K562 (cell line): Measurements from ENCODE around the gene DCUN1D3. TPM values are rescaled to one million over a fixed set of nuclear protein-coding genes. Genes with fewer than 3 reads are reported as not detected.

Experiments
- ATAC-seq: fragments of 200-7000 bp; cut with Tn5 transposase; 3 replicates; pipeline ENCODE4 v1.9.1; 2020; ENCODE audit warnings: moderate library complexity
- BruUV-seq: library from RNA; stranded (reverse); fragments of 400-500 nt; replicated peaks from 2 replicates; lab custom pipeline; 2021; lab: Mats Ljungman, UMichigan
- CTCF ChIA-PET: fragments of 300-600 bp; formaldehyde crosslinking; extraction: SDS; loops from one replicate; lab custom pipeline; 2021; ENCODE audit warnings: low intra/inter-chr PET ratio; lab: Yijun Ruan, JAX
- POLR2A ChIA-PET: fragments of 300-600, 350-650 bp; sonication (Branson Sonifier 250); formaldehyde crosslinking; extraction: SDS; loops from one replicate; lab custom pipeline; 2021; ENCODE audit warnings: antibody characterized with exemption, inconsistent platforms; lab: Yijun Ruan, JAX
- DNase-seq, 4 experiments: peaks; one replicate each; pipeline versions ENCODE4 v3.0.0 to v3.0.0-alpha.2; 2011 to 2018; ENCODE audit warnings: low spot score in 3 of 4, mixed read lengths in 3 of 4; ENCODE audit errors: extremely low read depth in 1 of 4
- FAIRE-seq: peaks from 2 replicates; lab custom pipeline; 2011; peaks lifted over from hg19 to GRCh38; lab: Jason Lieb, UNC
- H2AFZ ChIP-seq: 2 replicates; pipeline ENCODE4 v1.6.0; 2011; ENCODE audit warnings: low read depth, low read length, control low read depth, inconsistent platforms
- H3K27ac ChIP-seq: fragments of 200-600 bp; 3 replicates; pipeline ENCODE4 v1.8.0; 2011; ENCODE audit warnings: low read depth, mild to moderate bottlenecking, control low read depth, inconsistent platforms, low read length, moderate library complexity, mixed read lengths; ENCODE audit errors: extremely low read depth
- H3K27me3 ChIP-seq, 2 experiments: fragments of 300-600 bp in 1 of 2; 2 replicates in 1 of 2; 3 replicates in 1 of 2; pipeline versions ENCODE4 v1.6.0 to v1.8.0; 2011; ENCODE audit warnings: inconsistent platforms in 2 of 2, low read length in 2 of 2, mild to moderate bottlenecking in 1 of 2, mixed read lengths in 1 of 2, moderate library complexity in 1 of 2; ENCODE audit not compliant: control insufficient read depth in 2 of 2, insufficient read depth in 2 of 2
- H3K36me3 ChIP-seq: fragments of 300-600 bp; 3 replicates; pipeline ENCODE4 v1.8.0; 2011; ENCODE audit warnings: mild to moderate bottlenecking, low read length, inconsistent platforms; ENCODE audit not compliant: control insufficient read depth, insufficient read depth
- H3K4me1 ChIP-seq, 2 experiments: fragments of 200-600 bp in 1 of 2; replicated peaks in 1 of 2; 2 replicates in 1 of 2; 3 replicates in 1 of 2; pipeline versions ENCODE4 v1.5.1 to v1.8.0; 2011; ENCODE audit warnings: inconsistent platforms in 2 of 2, low read length in 2 of 2, mild to moderate bottlenecking in 1 of 2, mixed read lengths in 1 of 2, moderate library complexity in 1 of 2; ENCODE audit not compliant: control insufficient read depth in 2 of 2, insufficient read depth in 2 of 2
- H3K4me2 ChIP-seq: 2 replicates; pipeline ENCODE4 v1.6.1; 2011; ENCODE audit warnings: low read length, control low read depth, inconsistent platforms, mixed read lengths; ENCODE audit not compliant: insufficient read depth
- H3K4me3 ChIP-seq: fragments of 200-600 bp; sonication (generic), shearing (Covaris generic); 2 replicates; pipeline ENCODE4 v1.5.1; 2016; ENCODE audit warnings: control low read depth, inconsistent platforms
- H3K79me2 ChIP-seq: fragments of 200-600 bp; 3 replicates; pipeline ENCODE4 v1.8.0; 2011; ENCODE audit warnings: low read length, inconsistent platforms; ENCODE audit not compliant: control insufficient read depth, insufficient read depth
- H3K9ac ChIP-seq, 2 experiments: 2 replicates each; pipeline versions ENCODE4 v1.6.0 to v1.6.1; 2011; ENCODE audit warnings: low read depth in 2 of 2, low read length in 2 of 2, control low read depth in 1 of 2, inconsistent platforms in 1 of 2, mild to moderate bottlenecking in 1 of 2, mixed read lengths in 1 of 2; ENCODE audit not compliant: insufficient read depth in 1 of 2
- H3K9me1 ChIP-seq: one replicate; pipeline ENCODE4 v1.6.0; 2011; ENCODE audit warnings: inconsistent platforms, mild to moderate bottlenecking, low read length, moderate library complexity; ENCODE audit not compliant: control insufficient read depth, insufficient read depth
- H3K9me3 ChIP-seq: replicated peaks from 2 replicates; pipeline ENCODE4 v1.5.1; 2011; ENCODE audit warnings: low read depth, low read length, inconsistent platforms; ENCODE audit not compliant: control insufficient read depth, insufficient read depth
- H4K20me1 ChIP-seq: replicated peaks from 2 replicates; pipeline ENCODE4 v1.6.1; 2011; ENCODE audit warnings: low read length, inconsistent platforms, mixed read lengths; ENCODE audit not compliant: control insufficient read depth, insufficient read depth
- BRD9 ChIP-seq: fragments of 450-650 bp; IDR thresholded peaks from 2 replicates; pipeline ENCODE4 v1.6.1; 2018; ENCODE audit warnings: low read depth; ENCODE audit not compliant: partially characterized antibody
- CBFA2T3 ChIP-seq: fragments of 450-650 bp; IDR thresholded peaks from 2 replicates; pipeline ENCODE4 v1.6.1; 2017
- CXXC5 ChIP-seq: fragments of 250-450 bp; sonication (Bioruptor Pico); IDR thresholded peaks from 2 replicates; pipeline ENCODE4 v1.8.0; 2022; ENCODE audit warnings: inconsistent platforms, mild to moderate bottlenecking, moderate library complexity
- FOXO4 ChIP-seq: fragments of 450-650 bp; formaldehyde crosslinking; IDR thresholded peaks from 2 replicates; pipeline ENCODE4 v1.4.0; 2020; ENCODE audit warnings: mild to moderate bottlenecking, moderate library complexity
- HCFC1 ChIP-seq: IDR thresholded peaks from 2 replicates; pipeline ENCODE4 v1.6.1; 2012; ENCODE audit warnings: low read depth, low read length, improper control_type of control experiment
- ID3 ChIP-seq, 2 experiments: fragments of 250-450 bp in 1 of 2; fragments of 450-650 bp in 1 of 2; sonication (Bioruptor Pico) in 1 of 2; IDR thresholded peaks; 2 replicates each; pipeline versions ENCODE4 v1.6.1 to v1.8.0; 2016 to 2021; ENCODE audit warnings: mild to moderate bottlenecking in 2 of 2, moderate library complexity in 2 of 2, missing compliant biosample characterization in 1 of 2, missing genetic modification characterization in 1 of 2
- L3MBTL2 ChIP-seq: fragments of 450-650 bp; IDR thresholded peaks from 2 replicates; pipeline ENCODE4 v1.6.1; 2016; ENCODE audit warnings: mild to moderate bottlenecking, moderate library complexity
- MCM7 ChIP-seq, 2 experiments: fragments of 450-650 bp; IDR thresholded peaks; 2 replicates each; pipeline ENCODE4 v1.6.1; 2016 to 2018
- MECOM ChIP-seq: fragments of 250-450 bp; sonication (Bioruptor Pico); IDR thresholded peaks from 2 replicates; pipeline ENCODE4 v1.8.0; 2022; ENCODE audit warnings: inconsistent platforms
- PRDM10 ChIP-seq: fragments of 450-650 bp; IDR thresholded peaks from 2 replicates; pipeline ENCODE4 v1.6.1; 2018; ENCODE audit not compliant: partially characterized antibody
- TAF15 ChIP-seq: fragments of 200-400 bp; formaldehyde crosslinking; IDR thresholded peaks from 2 replicates; pipeline ENCODE4 v1.6.1; 2017; ENCODE audit warnings: mild to moderate bottlenecking, low read depth, low read length, moderate library complexity
- ZNF217 ChIP-seq: sonication (generic); formaldehyde crosslinking; IDR thresholded peaks from 2 replicates; pipeline ENCODE4 v1.8.0; 2022; ENCODE audit warnings: mild to moderate bottlenecking, missing genetic modification reagents
- ZNF445 ChIP-seq: fragments of 250-450 bp; sonication (Bioruptor Pico); IDR thresholded peaks from 2 replicates; pipeline ENCODE4 v1.4.0; 2020; ENCODE audit warnings: low read depth, mild to moderate bottlenecking, moderate library complexity
- ZNF512 ChIP-seq: IDR thresholded peaks from 2 replicates; pipeline ENCODE4 v1.6.1; 2016; ENCODE audit warnings: missing genetic modification characterization, missing compliant biosample characterization
- WGBS: fragments of 100-300 bp; shearing (Covaris generic); methylation state at CpG from one replicate; pipeline ENCODE4 v1.1.6; 2016; ENCODE audit warnings: low coverage, mixed read lengths; ENCODE audit not compliant: insufficient coverage; ENCODE audit errors: missing lambda C conversion rate; 5-methylcytosine and 5-hydroxymethylcytosine counted together
- in situ Hi-C: fragments of 300-500 bp; cut with MboI; formaldehyde crosslinking; loops from 4 replicates; pipeline ENCODE4 v1.15.0; 2018; ENCODE audit warnings: inconsistent platforms, mixed read lengths
- intact Hi-C: fragments of 100-400 bp; cut with micrococcal nuclease; formaldehyde crosslinking; loops from 2 replicates; pipeline ENCODE4 v1.14.2; 2022
- polyA plus RNA-seq, 8 experiments: library from polyadenylated mRNA; depleted of rRNA in 4 of 8; stranded (reverse) in 5 of 8; unstranded in 3 of 8; fragments of >200 nt; fragmentation: Nextera tagmentation in 2 of 8; fragmentation: Illumina TruSeq in 1 of 8; extraction: Ambion mirVana in 2 of 8; extraction: Trizol in 1 of 8; gene quantifications; 2 replicates each; pipeline versions ENCODE4 v1.2.1 to v1.2.3, GENCODE V29; 2011 to 2014; ENCODE audit warnings: inconsistent platforms in 1 of 8, missing spikeins in 1 of 8
- total RNA-seq, 7 experiments: library from RNA; depleted of rRNA in 6 of 7; stranded (reverse); fragments of >200 nt in 6 of 7; fragmentation: Illumina TruSeq in 2 of 7; extraction: Trizol in 2 of 7; gene quantifications; 2 replicates each; pipeline versions ENCODE4 v1.2.1 to v1.2.3, GENCODE V29; 2011 to 2021; ENCODE audit warnings: low replicate concordance in 1 of 7

The DCUN1D3 gene
- total and polyA plus RNA-seq, 9 of the 15 experiments (the other 6 are each of a cell fraction or from before 2014, with no cell fraction given): 1.0 to 4.7 (median 2.2) TPM

GRCh38 chr16:20918486-20919239 lies 18.5 kb upstream of the DCUN1D3 start:
- Histone ChIP-seq H3K9ac (peak overlapping the region; percentile 1 to 28; a peak in 3 of 4 replicates), H2AFZ (peak overlapping the region; percentile 53), H4K20me1 (no peaks in the 10 kb centered on the region), H3K4me2 (no peak overlapping the region; the same call in 1 of the 2 replicates), H3K27ac (peak overlapping the region; percentile 39; the same call in 2 of the 3 replicates), H3K27me3 (no peaks in the 10 kb centered on the region), H3K9me1 (no peaks in the 10 kb centered on the region), H3K36me3 (no peaks in the 10 kb centered on the region), H3K9me3 (no peaks in the 10 kb centered on the region), H3K4me1 (peaks cover 20 to 36% of the 10 kb centered on the region in 2 experiments), H3K79me2 (no peaks in the 10 kb centered on the region), H3K4me3 (no peak overlapping the region)
- ChIA-PET POLR2A (interaction anchor here (0.5 to 1.8 kb wide), 6 partner anchors 7 to 182 kb away, joined by 3 to 6 read pairs (median 4); no protein-coding TSS in a partner anchor), CTCF (no interaction called here)
- in situ Hi-C loops (no loop called here), intact Hi-C loops (no loop called here)
- BruUV-seq: no TSS peak
- WGBS: 3% methylated on average over 4 of the region's 4 CpGs
- peak; percentile 95 for FAIRE-seq
- peak; percentile 52 to 86 (median 64) for DNase-seq
- peak; percentile 81 for ATAC-seq
- TF ChIP-seq L3MBTL2 (peak; percentile 97), TAF15 (no peak), ZNF217 (CRISPR knock-in tag) (no peak), CXXC5 (CRISPR knock-in tag) (peak; percentile 83), ZNF445 (no peak), ID3 (CRISPR knock-in tag; IDR thresholded peaks at IDR 0.05) (no peak), ID3 (tag; IDR thresholded peaks at IDR 0.05) (0 out of 2 replicates have a peak, but pooled peaks have one; percentile 30), PRDM10 (peak; percentile 31), CBFA2T3 (peak; percentile 49; the same call in 1 of the 2 replicates), MECOM (CRISPR knock-in tag) (peak; percentile 38; the same call in 1 of the 2 replicates), FOXO4 (no peak), MCM7 (IDR thresholded peaks at IDR 0.05) (no peak), BRD9 (peak; percentile 76), HCFC1 (peak; percentile 35), ZNF512 (tag) (no peak)
